ENCODE measurements around the gene HBA1. TPM values are rescaled to one million over a fixed set of nuclear protein-coding genes. Genes with fewer than 3 reads are reported as not detected.
"Not testable (repeated sequence)": the region's sequence is repeated elsewhere in the genome, so short reads cannot be mapped to it uniquely, and the experiment has no call there.

HBA1 gene
- total RNA-seq, 1 donor from 2014 or later = 270 TPM

- not testable (repeated sequence) for DNase-seq
These were observed 16.2 kb upstream of the HBA1 start for GRCh38 chr16:160242-160641.

- DNase-seq = no peak
These were observed 15.7 kb upstream of the HBA1 start for GRCh38 chr16:160691-161190.

- no peak for DNase-seq
These were observed 14.0 kb upstream of the HBA1 start for GRCh38 chr16:162271-162991.

GRCh38 chr16:163139-163538 is 13.3 kb upstream of the HBA1 start:
- DNase-seq = not testable (repeated sequence)

- not testable (repeated sequence) for DNase-seq
These were observed 12.8 kb upstream of the HBA1 start for GRCh38 chr16:163696-164095.

GRCh38 chr16:164134-164823 is 12.2 kb upstream of the HBA1 start:
- DNase-seq = not testable (repeated sequence)

- DNase-seq = no peak
These were observed 11.5 kb upstream of the HBA1 start for GRCh38 chr16:164827-165538.

- no peak for DNase-seq
These were observed 10.7 kb upstream of the HBA1 start, which contains the start of gene HBM for GRCh38 chr16:165539-166374. TSS of gene HBM (plus strand) at chr16:165978. CDS start at chr16:165998, 20 bp downstream.

- no peak for DNase-seq
These were observed 9.9 kb upstream of the HBA1 start for GRCh38 chr16:166375-167121.

- no peak for DNase-seq
These were observed 9.3 kb upstream of the HBA1 start for GRCh38 chr16:167122-167690.

GRCh38 chr16:168424-168823 is 8.1 kb upstream of the HBA1 start:
- DNase-seq = no peak

- no peak for DNase-seq
These were observed 7.5 kb upstream of the HBA1 start for GRCh38 chr16:169014-169413.

GRCh38 chr16:170088-170507 is 6.4 kb upstream of the HBA1 start:
- DNase-seq = not testable (repeated sequence)

GRCh38 chr16:170788-171187 is 5.7 kb upstream of the HBA1 start:
- no peak for DNase-seq

- DNase-seq = not testable (repeated sequence)
These were observed 4.0 kb upstream of the HBA1 start, which contains the start of gene HBA2 for GRCh38 chr16:172374-172941. TSS of gene HBA2 (plus strand) at chr16:172876. CDS start at chr16:172913, 37 bp downstream.

GRCh38 chr16:173211-173854 is 3.1 kb upstream of the HBA1 start:
- DNase-seq = not testable (repeated sequence)

GRCh38 chr16:173928-174769 is 2.3 kb upstream of the HBA1 start:
- DNase-seq = not testable (repeated sequence)

- no peak for DNase-seq
These were observed 1.2 kb upstream of the HBA1 start for GRCh38 chr16:175011-175949.

All from occipital lobe (tissue), 2 donors.